Prostate gland (tissue), 2 donors: Measurements from ENCODE around the gene KCTD21.

Experiments used
- POLR2A ChIP-seq: fragments of 450-650 bp; IDR thresholded peaks from one replicate; pipeline ENCODE4 v1.6.1; 2016; ENCODE audit warnings: antibody characterized with exemption, mild to moderate bottlenecking
- POLR2AphosphoS5 ChIP-seq: sonication (generic); formaldehyde crosslinking; IDR thresholded peaks from one replicate; pipeline ENCODE4 v1.6.1; 2017; ENCODE audit warnings: antibody characterized with exemption
- TF ChIP-seq, protein P1 (sequence below), 4 experiments: fragments of 200-600 bp in 2 of 4; fragments of 450-650 bp in 2 of 4; sonication (generic) in 2 of 4; IDR thresholded peaks; 1 replicate in 3 of 4; 2 replicates in 1 of 4; pipeline ENCODE4 v1.5.1; 2016 to 2019; ENCODE audit warnings: antibody characterized with exemption in 4 of 4, mild to moderate bottlenecking in 2 of 4, moderate library complexity in 2 of 4

- TF ChIP-seq, protein P1, sequence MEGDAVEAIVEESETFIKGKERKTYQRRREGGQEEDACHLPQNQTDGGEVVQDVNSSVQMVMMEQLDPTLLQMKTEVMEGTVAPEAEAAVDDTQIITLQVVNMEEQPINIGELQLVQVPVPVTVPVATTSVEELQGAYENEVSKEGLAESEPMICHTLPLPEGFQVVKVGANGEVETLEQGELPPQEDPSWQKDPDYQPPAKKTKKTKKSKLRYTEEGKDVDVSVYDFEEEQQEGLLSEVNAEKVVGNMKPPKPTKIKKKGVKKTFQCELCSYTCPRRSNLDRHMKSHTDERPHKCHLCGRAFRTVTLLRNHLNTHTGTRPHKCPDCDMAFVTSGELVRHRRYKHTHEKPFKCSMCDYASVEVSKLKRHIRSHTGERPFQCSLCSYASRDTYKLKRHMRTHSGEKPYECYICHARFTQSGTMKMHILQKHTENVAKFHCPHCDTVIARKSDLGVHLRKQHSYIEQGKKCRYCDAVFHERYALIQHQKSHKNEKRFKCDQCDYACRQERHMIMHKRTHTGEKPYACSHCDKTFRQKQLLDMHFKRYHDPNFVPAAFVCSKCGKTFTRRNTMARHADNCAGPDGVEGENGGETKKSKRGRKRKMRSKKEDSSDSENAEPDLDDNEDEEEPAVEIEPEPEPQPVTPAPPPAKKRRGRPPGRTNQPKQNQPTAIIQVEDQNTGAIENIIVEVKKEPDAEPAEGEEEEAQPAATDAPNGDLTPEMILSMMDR (IDR thresholded peaks at IDR 0.05) = no peak
- TF ChIP-seq POLR2AphosphoS5 = no peak
- TF ChIP-seq POLR2A = no peak
Observed at GRCh38 chr11:78223320-78223954, 35.0 kb upstream of the KCTD21 start.
